GM21786 (cell line): ENCODE measurements around the gene CD93.

Source experiments
- ATAC-seq: cut with Tn5 transposase; IDR thresholded peaks from one replicate; pipeline ENCODE4 v1.9.1; 2021; ENCODE audit not compliant: unreplicated experiment

CD93 gene

DNA sequence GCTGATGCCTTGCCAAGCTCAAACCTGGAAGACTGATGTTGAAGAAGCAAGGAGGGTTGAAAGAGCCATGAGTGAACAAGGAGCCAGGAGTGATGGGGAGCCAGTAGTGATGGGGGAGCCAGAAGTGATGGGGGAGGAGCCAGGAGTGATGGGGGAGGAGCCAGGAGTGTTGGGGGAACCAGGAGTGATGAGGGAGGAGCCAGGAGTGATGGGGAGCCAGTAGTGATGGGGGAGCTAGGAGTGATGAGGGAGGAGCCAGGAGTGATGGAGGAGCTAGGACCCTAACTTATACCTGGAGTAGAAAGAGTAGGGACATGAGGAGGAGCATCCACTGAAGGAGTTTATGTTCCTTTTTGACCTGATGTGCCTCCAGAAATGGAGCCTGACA lies 14.6 kb upstream of the CD93 start:
- no peak for ATAC-seq

DNA sequence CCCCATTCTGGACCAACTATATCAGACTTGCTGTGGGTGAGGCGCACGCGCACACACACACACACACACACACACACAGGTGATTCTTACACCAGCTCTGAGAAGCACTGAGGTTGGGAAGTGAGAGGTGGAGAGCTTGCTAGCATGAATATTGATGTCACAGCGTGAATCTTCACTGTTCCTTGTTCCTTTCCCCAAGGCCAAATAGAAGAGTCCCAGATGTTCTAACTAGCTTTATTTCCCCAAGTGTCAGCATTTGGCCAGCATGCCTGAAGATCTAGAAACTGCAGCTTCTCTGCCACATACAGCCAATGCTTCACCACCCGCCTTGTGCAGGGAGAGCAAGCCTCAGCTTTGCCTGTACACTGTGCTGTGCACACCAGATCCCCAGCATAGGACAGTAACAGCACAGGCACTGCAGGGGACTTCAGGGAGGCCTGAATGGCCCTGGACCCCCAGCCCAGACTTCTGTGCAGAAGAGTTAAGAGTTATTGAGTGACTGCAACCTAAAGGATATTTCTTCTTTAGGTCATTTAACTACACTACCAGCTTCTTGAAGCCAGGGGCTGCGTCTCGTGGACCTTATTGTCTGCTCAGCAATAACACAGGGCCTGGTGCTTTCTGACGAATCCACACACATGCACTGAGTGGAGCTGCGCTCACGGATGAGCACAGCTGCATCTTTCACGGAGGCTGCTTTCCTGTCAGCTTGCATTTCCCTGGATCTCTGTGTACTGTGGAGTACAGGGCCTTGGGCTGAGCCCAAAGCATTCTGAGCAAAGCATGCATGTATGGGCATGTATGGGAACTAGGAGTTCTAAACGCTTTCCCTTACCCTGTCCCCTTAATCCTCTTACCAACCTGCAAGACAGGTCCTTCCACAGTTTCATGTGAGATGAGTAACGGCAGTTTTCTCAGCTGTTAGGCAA lies 13.9 kb upstream of the CD93 start:
- no peak for ATAC-seq

DNA sequence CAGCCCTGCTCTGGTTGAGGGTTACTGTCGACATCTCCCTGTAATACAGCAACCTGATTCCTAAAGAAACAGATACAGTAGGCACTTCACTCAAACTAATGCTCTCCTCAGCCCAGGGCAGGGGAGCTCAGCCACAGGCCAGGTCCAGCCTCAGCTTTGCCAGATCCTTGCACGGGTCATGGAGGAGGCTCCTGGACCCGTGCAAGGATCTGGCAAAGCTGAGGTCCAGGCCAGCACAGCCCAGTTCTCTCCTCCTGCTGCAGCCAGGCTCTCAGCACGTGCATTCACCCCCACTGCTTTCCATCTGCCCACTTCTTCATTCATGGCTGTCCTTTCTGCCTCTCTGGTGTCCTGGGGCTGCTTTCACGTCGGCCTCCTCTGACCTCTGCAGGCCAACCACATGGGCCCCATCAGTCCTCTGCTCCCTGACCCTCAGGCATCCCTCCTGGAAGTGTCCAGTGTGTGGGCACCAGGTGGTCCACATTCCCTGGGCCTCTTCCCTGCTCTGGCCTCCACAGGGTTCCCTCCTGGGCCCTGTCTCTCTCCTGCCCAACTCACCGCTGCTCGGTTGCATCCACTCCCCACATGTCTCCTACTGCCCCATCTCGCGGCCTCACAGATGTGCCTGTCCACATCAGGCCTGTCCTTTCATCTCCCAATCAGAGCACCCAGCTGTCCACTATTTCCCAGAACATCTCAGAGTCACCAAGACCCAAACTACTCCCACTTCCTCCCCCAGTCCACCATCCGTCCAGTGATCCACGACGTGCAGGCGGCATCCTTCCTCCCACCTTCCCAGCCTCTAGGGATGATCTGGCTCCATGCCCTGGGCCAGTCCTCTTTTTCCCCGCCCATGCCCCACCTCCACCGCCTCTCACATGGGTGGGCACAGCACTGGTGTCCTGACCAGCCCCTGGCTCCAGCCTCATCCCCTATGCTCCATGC lies 11.8 kb upstream of the CD93 start:
- ATAC-seq = no peak

DNA sequence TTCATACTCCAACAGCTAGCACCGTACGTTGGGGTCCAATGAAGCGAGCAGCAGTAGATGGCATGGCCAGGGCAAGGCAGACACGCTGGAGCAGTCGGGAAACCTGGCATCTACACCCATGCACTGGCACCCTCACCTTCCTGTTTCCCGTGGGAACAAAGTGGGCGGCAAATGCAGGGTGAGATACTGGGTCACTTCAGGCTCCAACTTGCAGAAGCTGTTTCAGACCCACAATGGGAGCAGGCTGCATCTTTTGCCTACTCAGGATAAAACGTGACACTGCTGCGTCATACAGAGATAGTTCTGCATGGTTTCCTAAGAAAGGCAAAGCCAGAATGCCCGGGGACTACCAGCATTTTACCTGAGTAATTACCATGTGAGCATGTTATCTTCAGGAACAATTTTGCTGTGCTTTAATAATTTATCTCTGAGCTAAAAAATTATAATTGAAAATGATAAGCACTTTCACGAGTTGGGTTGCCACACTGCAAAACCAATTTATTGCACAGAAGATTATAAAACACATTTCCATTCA lies 10.9 kb upstream of the CD93 start:
- ATAC-seq = no peak

DNA sequence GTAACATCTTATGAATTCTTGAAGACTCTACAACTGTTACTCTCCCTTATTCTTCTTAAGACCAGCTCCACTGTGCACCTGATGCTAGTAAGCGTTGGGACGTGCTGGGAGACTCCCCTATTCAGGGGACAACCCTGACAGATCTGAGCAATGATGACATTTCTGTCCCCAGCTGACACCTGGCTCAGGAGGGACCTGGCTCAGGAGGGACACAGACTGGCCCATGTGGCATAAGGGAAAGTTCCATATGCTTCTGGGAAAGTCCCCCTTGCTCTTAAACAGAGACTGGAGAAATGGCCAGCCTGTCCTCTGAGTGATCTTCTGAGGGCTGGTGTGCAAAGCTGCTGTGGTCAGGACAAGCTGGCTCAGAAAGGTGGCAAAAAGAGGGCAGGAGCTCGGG lies 10.0 kb upstream of the CD93 start:
- peak; percentile 58 for ATAC-seq

DNA sequence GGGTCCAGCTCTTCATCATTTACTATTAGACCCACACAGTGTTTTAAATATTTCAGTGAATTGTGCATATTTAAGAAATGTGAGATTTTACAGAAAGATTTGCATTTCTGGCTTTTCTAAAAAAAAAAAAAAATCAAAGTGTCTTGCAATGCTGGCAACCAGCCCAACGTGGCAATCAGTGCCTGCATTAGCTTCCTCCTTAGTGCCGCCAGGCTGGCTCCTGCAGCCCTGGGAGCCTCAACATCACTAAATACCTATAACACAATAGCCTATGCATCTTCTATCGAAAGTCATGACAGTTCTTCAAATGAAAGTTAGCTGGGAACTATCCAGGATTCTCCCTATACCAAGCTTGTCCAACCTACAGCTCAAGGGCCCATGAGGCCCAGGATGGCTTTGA lies 9.4 kb upstream of the CD93 start:
- no peak for ATAC-seq

DNA sequence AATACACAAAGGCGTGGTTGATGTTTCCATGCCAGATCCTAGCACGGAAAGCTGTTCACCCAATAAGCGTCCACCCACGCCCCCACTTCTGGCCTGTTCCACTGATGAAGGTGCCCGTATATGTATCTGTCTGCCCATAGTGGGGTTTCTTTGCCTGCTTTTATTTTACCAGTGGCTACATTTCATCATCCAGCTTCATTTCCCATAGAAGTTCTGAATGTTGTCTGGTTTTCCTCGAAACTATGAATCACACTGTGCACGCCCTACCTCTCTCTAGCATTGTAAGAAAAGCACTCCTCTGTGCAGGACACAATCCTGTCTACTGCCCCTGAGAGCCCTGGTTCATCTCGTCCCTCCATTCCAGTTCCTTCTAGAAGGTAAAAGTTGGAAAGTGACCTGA lies 8.8 kb upstream of the CD93 start:
- no peak for ATAC-seq

DNA sequence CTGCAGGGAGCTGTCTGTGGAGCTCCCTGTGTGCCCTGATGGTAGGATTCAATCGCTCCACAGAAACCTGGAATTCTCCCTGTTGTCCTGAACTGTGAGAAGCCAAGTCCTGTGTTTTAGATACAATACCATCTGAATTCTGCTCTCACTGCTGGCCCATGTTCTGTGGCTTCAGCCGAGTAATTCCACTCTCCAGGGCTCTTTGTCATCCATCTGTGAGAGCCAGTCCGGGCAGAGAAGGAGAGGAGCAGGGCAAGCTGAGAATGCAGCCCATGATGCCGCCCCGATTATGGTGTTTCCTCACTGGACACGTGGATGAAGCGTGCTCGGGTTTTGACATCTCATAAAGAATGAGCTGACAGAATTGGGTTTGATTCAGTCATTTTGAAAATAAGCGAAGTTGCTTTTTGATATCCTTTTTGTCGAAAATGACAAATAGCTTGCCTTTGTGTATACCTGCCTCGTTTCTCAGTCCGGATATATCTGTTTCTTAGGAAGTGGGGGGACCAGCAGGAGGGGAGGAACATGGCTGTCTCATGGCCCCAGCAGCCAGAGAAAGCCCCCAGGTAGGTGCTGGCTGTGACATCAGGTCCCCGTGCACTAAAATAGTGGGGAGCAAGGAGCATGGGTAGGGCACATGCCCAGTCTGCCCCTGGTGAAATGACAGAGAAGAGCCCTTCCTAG lies 8.2 kb upstream of the CD93 start:
- no peak for ATAC-seq

DNA sequence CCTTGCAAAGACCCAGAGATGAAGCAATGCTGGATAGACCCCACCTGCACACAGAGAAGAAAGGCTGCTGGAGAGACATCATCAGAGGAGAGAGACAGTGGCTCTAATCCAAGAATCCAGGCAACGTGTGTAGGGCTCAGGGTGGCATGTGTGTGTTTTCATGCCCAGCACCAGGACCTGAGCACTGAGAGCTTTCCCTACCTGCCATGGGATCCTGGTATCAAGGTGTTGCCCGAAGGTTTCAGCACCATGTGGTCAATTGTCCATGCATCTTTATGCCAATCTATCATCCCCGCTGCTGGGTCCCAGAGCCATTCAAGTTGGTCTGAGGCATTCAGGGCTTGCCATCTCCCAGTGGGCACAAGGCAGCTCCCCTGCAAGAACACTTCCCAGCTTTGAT lies 7.5 kb upstream of the CD93 start:
- ATAC-seq = no peak

DNA sequence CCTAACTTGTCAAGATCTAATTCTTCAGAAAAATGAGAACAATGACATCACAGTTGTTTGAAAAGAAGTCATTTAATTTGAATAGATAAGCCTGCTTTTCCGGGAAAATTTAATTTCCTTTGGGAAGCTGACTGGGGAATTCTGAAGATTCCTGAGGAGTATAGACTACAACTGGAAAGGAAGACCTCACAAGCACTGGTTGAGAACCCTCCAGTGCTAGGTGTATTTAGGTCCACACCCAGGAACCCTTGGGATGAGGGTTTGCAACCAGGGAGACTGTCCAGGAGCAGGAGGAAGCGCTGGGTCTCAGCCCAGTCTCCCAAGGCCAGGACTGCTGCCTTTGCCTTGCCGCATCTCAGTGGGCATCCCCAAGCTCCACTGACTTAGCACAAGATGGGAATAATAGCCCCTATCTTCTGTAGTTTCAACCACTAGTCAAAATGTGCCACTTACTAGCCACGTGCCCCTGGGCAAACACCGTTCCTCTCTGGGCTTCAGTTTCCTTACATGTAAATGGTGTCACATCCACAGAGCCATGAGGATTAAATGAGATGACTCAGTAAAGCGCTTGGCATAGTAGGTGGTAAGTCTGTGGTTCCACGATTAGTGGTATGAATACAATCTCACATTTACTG lies 6.9 kb upstream of the CD93 start:
- no peak for ATAC-seq

DNA sequence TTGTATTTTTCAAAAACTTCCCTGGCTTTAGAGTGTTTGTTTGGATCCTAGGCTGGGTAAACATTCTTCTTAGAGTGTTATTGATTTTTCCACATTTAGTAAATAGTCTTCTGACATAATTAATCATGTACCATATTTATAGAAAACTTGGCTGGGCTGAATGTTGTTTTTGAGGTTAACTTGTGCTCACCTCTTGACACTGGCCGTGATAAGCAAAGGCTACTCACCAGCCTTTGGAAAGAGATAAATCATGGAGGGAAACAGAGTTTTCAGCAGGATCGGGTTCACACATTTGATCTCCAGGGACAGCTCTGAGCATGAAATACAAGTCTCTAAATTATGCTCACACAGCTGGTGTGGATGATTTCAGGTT lies 6.2 kb upstream of the CD93 start:
- no peak for ATAC-seq

DNA sequence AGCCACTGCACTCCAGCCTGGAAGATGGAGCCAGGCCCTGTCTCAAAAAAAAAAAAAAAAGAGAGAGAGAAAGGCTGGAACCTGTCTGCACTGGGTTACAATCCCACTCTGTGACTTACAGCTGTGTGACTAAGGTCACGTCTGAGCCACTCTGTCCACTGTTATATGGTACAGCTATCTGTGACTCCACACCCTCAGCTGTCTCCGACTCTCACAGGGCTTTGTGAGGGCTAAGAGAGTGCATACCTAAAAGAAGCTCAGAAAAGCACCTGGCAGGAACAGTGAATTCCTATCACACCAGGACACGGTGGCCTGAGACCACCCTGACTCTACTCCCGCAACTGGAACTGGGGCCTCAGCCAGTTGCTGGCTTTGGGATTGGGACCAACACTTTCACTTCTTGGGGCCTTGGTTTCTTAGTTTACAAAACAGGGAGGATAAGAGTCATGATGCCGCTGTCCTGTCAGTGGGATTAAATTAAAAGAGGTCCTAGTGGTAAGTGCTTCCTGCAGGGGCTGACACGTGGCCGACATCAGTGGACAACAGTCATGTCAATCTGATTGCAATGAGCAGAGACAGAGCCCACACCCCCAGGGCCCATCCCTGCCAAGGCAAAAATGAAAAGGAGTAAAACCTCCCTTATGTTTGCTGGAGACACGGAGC lies 5.7 kb upstream of the CD93 start:
- ATAC-seq = no peak

DNA sequence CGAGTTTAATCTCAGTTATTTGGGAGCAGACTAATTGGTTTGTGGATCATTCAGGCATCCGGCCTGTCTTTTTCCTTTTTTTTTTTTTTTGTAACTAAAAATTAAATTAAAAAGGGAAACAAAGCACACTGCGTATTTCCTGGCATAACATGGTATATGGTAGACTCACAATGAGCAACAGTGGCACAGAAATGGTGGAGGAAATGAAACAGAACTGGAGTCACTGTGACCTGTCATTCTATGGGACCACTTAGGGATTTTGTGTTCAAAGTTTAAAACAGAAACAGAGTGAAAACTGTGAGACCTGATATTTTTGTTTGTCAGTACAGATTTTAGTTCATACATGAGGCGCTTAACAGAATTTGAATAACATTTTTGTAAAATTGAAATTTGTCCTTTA lies 4.8 kb upstream of the CD93 start:
- ATAC-seq = no peak

DNA sequence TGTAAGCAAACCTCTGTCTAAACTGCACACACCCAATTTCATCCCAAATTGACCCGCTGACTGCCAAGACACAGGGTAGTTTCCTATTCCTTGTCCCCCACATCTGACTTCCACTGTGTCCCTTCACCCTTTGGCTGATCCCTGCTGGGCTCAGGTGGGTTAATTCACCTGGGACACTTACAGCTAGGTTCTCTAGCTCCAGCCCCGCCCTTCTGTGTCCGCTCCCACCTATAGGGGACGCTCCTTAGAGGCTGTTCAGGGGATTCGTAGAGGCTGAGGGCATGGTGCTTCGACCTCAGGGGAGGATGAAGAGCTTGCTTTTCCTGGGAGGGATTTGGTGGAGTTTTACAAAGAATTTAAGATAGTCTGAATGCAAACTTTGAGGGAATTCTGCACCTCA lies 4.0 kb upstream of the CD93 start:
- ATAC-seq = no peak

DNA sequence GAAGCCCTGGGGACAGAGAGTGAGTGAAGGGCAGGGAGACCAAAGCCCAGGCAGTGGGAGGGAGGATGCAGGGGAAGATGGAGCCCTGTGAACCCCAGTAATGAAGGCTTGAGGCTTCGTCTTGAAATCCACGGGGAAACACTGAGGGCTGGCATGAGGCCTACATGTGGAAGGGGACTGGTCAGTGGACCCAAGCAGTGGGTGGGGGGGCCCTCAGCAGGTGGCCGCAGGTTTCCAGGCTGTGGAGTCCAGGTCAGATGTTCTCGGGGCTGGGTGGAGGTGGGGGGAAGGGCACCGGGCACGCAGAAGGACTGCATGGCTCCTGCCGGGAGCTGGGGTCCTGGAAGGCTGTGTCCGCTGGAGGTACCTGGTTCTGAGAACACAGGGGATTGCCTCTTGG lies 2.7 kb upstream of the CD93 start:
- ATAC-seq = no peak

DNA sequence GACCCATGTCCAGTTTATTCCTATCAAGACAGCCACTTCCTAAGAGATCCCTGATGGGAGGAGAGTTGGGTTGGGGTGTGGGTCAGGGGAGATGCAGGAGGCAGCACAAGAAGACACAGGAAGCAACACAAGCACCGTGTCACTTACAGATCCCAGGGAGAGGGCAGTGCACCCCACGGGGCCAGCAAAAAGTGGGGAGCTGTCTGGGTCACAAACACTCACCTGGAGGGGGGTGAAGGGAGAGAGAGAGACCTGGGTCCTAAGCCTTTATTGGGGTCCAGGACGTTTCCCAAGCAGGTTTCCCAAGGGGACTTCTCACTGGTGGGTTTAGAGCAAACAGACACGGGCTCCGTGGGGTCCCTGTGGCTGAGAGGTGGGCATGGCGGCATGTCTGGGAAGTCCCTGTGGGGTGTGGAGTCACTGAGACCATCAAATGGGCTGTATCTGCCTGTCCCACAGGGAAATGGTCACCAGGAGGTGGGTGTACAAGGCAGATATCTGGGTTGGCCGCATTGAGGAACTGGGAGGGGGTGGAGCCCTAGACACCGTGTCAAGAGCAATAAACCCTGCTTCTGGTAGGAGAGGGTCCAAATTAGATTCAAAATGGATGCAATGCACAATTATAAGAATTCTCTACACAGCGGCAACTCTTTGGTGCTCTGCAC lies 1.6 kb upstream of the CD93 start:
- ATAC-seq = no peak

DNA sequence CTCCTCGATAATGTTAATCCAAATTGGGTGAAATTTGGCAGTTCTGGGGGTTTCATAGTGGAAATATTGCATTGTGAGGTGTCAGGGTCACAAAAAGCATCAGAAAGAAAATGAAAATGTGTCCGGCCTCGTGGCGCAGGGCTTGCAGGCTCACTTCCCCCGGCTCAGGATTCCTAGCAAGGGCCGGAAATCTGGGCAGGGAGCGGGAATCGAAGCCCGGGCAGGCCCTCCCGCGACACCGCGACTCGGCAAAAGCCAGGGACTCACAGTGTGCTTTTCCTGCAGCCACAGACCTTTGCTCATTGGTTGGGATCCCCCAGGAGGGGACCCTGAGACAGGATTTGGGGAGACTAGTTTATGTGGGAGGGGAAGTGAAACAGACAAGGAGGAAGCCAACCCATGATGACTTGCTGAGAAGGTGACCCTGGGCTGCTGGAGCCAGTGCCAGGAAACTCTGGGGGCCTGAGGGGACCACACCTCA lies 847 bp upstream of the CD93 start:
- ATAC-seq = no peak

DNA sequence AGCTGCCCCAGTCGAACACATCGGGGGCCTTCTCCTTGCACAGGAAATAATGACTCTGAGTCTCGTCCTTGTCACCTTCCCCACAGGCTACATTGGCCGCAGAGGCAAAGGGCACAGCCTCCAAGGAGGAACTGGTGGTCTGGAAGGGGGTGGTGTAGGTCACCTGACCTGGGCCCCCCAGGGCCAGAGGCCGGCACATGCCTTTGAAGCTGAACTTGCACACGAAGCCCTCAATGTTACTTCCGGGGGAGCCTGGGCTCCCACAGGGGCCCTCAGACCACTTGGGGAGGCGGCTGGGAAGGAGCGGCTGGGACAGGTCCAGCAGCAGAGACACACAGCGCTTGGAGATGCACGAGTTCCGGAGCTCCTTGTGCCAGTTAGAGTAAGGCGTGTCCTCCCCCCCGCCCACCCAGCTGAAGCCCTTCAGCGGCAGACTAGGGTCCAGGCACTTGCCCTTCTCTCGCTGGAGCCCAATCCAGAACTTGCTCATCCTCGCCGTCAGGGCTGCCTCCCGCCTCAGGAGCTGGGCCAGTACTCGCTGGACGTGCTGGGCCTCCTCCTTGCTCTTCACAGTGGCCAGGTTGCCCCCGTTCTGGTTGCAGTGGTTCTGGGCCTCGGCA lies 578 bp downstream of the CD93 start:
- ATAC-seq = no peak

DNA sequence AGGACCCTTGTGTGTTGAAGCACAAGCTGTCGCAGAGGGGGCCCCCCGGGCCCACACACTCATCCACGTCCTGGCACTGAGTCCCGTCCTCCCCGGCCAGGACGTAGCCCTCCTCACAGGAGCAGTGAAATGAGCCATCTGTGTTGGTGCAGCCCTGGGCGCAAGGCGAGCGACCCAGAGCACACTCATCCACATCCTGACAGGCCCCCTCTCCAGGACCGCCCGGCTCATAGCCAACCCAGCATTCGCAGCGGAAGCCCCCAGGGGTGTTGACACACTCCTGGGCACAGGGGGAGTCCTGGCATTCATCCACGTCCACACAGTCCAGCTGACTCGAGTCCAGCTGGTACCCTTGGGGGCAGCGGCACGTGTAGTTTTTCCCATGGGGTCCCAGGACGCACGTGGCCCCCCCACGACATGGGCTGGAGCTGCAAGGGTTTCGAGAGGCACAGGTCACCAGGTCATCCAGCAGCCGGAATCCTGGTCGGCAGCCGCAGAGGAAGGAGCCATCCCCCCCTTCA lies 1.2 kb downstream of the CD93 start:
- ATAC-seq = no peak
